Lower leg skin (tissue), 4 donors: ENCODE data around the gene POR. TPM values are rescaled to one million over a fixed set of nuclear protein-coding genes. Genes with fewer than 3 reads are reported as not detected.
A peak's percentile ranks its signal among the peaks of the same experiment; 100 is the strongest.

Experiments used
- DNase-seq, 2 donors: peaks; one replicate each; pipeline ENCODE4 v3.0.0-alpha.2; 2019; ENCODE audit warnings: low spot score in 2 of 2
- H3K4me3 ChIP-seq: fragments of 200-600 bp; sonication (generic); 2 replicates; pipeline ENCODE4 v1.5.1; 2017; ENCODE audit warnings: mild to moderate bottlenecking, low read depth; ENCODE audit not compliant: poor library complexity, severe bottlenecking
- POLR2A ChIP-seq, 2 donors: fragments of 450-650 bp; IDR thresholded peaks; one replicate each; pipeline ENCODE4 v1.6.1; 2016 to 2017; ENCODE audit warnings: antibody characterized with exemption in 2 of 2, mild to moderate bottlenecking in 1 of 2, moderate library complexity in 1 of 2
- WGBS, 2 donors: methylation state at CpG; one replicate each; pipeline ENCODE4 v1.1.5; 2018; 5-methylcytosine and 5-hydroxymethylcytosine counted together
- intact Hi-C: fragments of 100-400 bp; cut with DNase I; formaldehyde crosslinking; loops from one replicate; pipeline ENCODE4 v1.15.0; 2023; ENCODE audit warnings: low total_unique reads
- total RNA-seq, 4 donors: library from RNA; depleted of rRNA; stranded (reverse); fragments of >200 nt; gene quantifications; one replicate each; pipeline ENCODE4 v1.1.0, GENCODE V29; 2016
- TF ChIP-seq, protein P1 (sequence below), 3 donors: fragments of 450-650 bp; IDR thresholded peaks; one replicate each; pipeline ENCODE4 v1.5.1; 2016; ENCODE audit warnings: antibody characterized with exemption in 3 of 3, mild to moderate bottlenecking in 3 of 3, moderate library complexity in 2 of 3

The POR gene
- total RNA-seq, 4 donors from 2014 or later, result 77.4 to 129 (median 97.0) TPM

GRCh38 chr7:75925717-75926435, 10.9 kb downstream of the POR start:
- 78% methylated on average over 10 of the region's 10 CpGs for WGBS, 2 donors
- H3K4me3 ChIP-seq, result no peak overlapping the region
- TF ChIP-seq, protein P1, sequence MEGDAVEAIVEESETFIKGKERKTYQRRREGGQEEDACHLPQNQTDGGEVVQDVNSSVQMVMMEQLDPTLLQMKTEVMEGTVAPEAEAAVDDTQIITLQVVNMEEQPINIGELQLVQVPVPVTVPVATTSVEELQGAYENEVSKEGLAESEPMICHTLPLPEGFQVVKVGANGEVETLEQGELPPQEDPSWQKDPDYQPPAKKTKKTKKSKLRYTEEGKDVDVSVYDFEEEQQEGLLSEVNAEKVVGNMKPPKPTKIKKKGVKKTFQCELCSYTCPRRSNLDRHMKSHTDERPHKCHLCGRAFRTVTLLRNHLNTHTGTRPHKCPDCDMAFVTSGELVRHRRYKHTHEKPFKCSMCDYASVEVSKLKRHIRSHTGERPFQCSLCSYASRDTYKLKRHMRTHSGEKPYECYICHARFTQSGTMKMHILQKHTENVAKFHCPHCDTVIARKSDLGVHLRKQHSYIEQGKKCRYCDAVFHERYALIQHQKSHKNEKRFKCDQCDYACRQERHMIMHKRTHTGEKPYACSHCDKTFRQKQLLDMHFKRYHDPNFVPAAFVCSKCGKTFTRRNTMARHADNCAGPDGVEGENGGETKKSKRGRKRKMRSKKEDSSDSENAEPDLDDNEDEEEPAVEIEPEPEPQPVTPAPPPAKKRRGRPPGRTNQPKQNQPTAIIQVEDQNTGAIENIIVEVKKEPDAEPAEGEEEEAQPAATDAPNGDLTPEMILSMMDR (IDR thresholded peaks at IDR 0.05), result no peak
- no peak for TF ChIP-seq POLR2A (IDR thresholded peaks at IDR 0.05)
- intact Hi-C loops, result loop anchor here (10.0 kb wide), 1 partner anchor 61 kb away; no protein-coding TSS in a partner anchor
- DNase-seq, result no peak

DNA sequence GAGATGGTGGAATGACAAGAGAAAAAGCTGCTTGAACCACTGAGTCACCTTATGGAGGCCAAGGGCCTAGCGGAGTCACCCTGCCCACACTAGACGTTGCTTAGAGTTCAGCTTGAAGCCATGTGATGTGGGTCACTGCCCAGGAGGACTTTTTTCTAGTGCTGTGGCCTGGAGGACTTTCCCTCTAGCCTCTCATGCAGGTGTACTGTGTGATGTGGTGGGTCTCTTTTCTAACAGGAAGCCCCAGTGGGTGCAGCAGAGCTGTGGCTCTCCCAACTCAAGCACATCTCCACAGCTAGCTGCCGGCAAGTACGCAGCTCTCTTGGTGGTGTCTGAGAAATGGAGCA, 13.6 kb downstream of the POR start:
- intact Hi-C loops, result loop anchor here (10.0 kb wide), 1 partner anchor 64 kb away; no protein-coding TSS in a partner anchor
- H3K4me3 ChIP-seq, result no peak overlapping the region
- 92 to 94% methylated on average over 4 of the region's 4 CpGs for WGBS, 2 donors
- DNase-seq, result no peak
- TF ChIP-seq, protein P1 (IDR thresholded peaks at IDR 0.05), result no peak
- no peak for TF ChIP-seq POLR2A (IDR thresholded peaks at IDR 0.05)

DNA sequence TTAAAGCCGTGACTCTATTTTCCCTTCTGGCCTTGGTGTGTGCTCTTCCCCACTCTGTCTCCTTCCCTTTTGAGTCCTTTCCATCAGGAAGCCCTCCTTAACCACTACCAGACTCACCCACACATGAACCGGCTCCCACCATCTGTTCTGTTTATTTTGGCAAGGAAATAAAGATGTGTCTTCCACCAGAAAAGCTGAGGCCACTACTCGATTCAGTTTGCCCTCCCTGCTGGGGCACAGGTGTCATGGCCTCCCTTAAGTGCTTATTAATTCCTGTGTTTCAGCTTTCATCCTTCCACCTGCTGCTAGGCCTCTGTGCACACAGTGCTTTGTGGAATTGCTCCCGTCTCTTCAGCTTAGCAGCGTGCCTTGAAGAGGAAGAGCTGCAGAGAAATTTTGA, 16.7 kb downstream of the POR start:
- WGBS, 2 donors, result 71 to 75% methylated on average over 5 of the region's 5 CpGs

DNA sequence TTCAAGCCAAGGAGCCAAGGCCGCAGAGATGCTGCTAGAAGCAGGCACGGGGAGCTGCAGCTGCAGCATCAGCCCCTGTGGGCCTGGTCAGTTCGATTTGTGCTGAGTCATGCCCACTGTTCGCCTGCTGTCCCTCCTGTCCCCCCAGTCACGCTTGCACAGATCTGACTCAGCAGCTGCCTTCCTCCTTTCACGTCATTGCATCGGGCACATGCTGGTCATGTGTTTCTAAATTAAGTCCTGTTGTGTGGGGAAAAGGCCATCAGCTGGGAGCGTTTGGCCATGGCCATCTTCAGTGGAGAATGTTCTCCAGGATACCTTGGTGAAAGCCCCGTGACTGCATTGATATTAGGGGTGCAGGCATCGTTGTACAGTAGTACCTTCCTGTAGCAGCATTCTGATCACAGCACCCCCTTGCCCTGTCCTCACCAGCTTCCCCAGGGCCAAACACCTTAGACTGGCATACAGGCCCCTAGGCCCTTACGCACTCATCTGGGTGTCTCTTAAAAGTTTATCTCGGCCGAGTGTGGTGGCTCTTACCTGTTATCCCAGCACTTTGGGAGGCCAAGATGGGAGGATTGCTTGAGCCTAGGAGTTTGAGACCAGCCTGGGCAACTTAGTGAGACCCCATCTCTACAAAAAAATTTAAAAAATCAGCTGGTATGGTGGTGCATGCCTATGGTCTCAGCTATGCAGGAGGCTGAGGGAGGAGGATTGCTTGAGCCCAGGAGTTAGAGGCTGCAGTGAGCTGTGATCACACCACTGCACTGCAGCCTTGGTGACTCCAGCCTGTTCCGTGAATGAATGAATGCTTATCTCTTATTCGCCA, 23.2 kb downstream of the POR start:
- 67 to 84% methylated on average over 15 of the region's 15 CpGs for WGBS, 2 donors

More for the DNA sequence above, 16.7 kb downstream of the POR start:
- TF ChIP-seq POLR2A (IDR thresholded peaks at IDR 0.05), result no peak
- TF ChIP-seq, protein P1 (IDR thresholded peaks at IDR 0.05), result no peak
- no peak overlapping the region for H3K4me3 ChIP-seq
- intact Hi-C loops, result no loop called here
- no peak for DNase-seq

DNA sequence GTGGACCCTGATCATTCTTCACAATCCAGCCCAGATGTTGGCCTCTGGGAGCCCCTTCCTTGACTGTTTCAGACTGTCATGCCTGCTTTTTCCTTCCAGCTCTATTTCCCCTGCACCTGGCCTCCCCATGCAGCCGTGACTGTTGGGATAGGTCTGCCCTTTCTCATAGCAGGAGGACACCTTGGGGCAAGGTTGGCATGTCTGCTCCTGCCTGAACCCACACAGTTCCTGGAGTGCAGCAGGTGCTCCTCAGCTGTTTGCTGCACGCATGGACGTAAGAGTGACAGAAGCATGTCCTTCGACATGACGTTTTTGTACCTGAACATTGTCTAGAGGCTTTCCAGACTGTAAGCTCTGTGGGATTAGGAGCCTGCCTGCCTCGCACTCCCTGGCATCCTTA, 24.0 kb downstream of the POR start:
- TF ChIP-seq, protein P1 (IDR thresholded peaks at IDR 0.05), result no peak
- no peak for TF ChIP-seq POLR2A (IDR thresholded peaks at IDR 0.05)
- WGBS, 2 donors, result 61 to 66% methylated on average over 6 of the region's 6 CpGs
- no peak for DNase-seq
- intact Hi-C loops, result no loop called here
- no peak overlapping the region for H3K4me3 ChIP-seq

More for the DNA sequence above, 23.2 kb downstream of the POR start:
- no peak for TF ChIP-seq POLR2A (IDR thresholded peaks at IDR 0.05)
- TF ChIP-seq, protein P1 (IDR thresholded peaks at IDR 0.05), result no peak
- DNase-seq, result peak; percentile 72 to 87
- intact Hi-C loops, result no loop called here
- no peak overlapping the region for H3K4me3 ChIP-seq
